A549 (cell line): ENCODE data around the gene NLRP1. TPM values are rescaled to one million over a fixed set of nuclear protein-coding genes. Genes with fewer than 3 reads are reported as not detected.

Experiments
- ATAC-seq, 2 experiments: fragments of 200-7000 bp in 1 of 2; fragments of >200 bp in 1 of 2; cut with Nextera tagmentation in 1 of 2; cut with Tn5 transposase in 1 of 2; 3 replicates each; pipeline versions ENCODE4 v1.8.0 to v1.9.1; 2018 to 2020; ENCODE audit warnings: mild to moderate bottlenecking in 1 of 2, moderate library complexity in 1 of 2
- CTCF ChIA-PET: fragments of 300-600 bp; sonication (Branson Sonifier 250); formaldehyde crosslinking; extraction: SDS; loops from one replicate; lab custom pipeline; 2021; ENCODE audit warnings: antibody characterized with exemption, inconsistent platforms; lab: Yijun Ruan, JAX
- POLR2A ChIA-PET: fragments of 350-600 bp; formaldehyde crosslinking; extraction: SDS; loops from one replicate; lab custom pipeline; 2021; ENCODE audit warnings: antibody characterized with exemption, inconsistent platforms; lab: Yijun Ruan, JAX
- DNase-seq, 2 experiments: peaks; one replicate each; pipeline versions ENCODE4 v3.0.0 to v3.0.0-alpha.2; 2011 to 2016; ENCODE audit warnings: low read depth in 1 of 2, low spot score in 1 of 2
- FAIRE-seq: peaks from 2 replicates; lab custom pipeline; 2011; peaks lifted over from hg19 to GRCh38; lab: Jason Lieb, UNC
- H3K27ac ChIP-seq, 2 experiments: fragments of >200 bp; sonication (Bioruptor Twin); formaldehyde crosslinking; 3 replicates each; pipeline ENCODE4 v1.5.1; 2016 to 2017
- H3K4me1 ChIP-seq: fragments of >200 bp; sonication (Bioruptor Twin); formaldehyde crosslinking; 3 replicates; pipeline ENCODE4 v1.6.1; 2016
- H3K4me2 ChIP-seq: fragments of >200 bp; sonication (Bioruptor Twin); formaldehyde crosslinking; 3 replicates; pipeline ENCODE4 v1.6.1; 2016
- H3K4me3 ChIP-seq: fragments of >200 bp; sonication (Bioruptor Twin); formaldehyde crosslinking; 3 replicates; pipeline ENCODE4 v1.5.1; 2016
- H3K9me3 ChIP-seq: fragments of >200 bp; sonication (Bioruptor Twin); formaldehyde crosslinking; 3 replicates; pipeline ENCODE4 v1.6.1; 2016
- CBX2 ChIP-seq: fragments of 200-600 bp; sonication (generic); IDR thresholded peaks from 2 replicates; pipeline ENCODE4 v1.6.1; 2016; ENCODE audit warnings: low read depth, mild to moderate bottlenecking, borderline replicate concordance
- CBX8 ChIP-seq: fragments of 200-600 bp; sonication (generic); IDR thresholded peaks from 2 replicates; pipeline ENCODE4 v1.6.1; 2016
- FOSL2 ChIP-seq, 2 experiments: fragments of 450-650 bp in 1 of 2; fragments of >200 bp in 1 of 2; sonication (Bioruptor Twin) in 1 of 2; formaldehyde crosslinking; IDR thresholded peaks; 2 replicates each; pipeline versions ENCODE4 v1.5.0 to v1.6.1; 2016 to 2020; ENCODE audit warnings: mild to moderate bottlenecking in 1 of 2, moderate library complexity in 1 of 2
- HEYL ChIP-seq: fragments of 250-450 bp; sonication (Bioruptor Pico); IDR thresholded peaks from 2 replicates; pipeline ENCODE4 v1.8.0; 2021; ENCODE audit warnings: mild to moderate bottlenecking, moderate library complexity
- HOXA7 ChIP-seq: fragments of 250-450 bp; sonication (Bioruptor Pico); IDR thresholded peaks from 2 replicates; pipeline ENCODE4 v1.5.0; 2020; ENCODE audit warnings: mild to moderate bottlenecking, moderate library complexity
- JUNB ChIP-seq: fragments of >200 bp; sonication (Bioruptor Twin); formaldehyde crosslinking; IDR thresholded peaks from 2 replicates; pipeline ENCODE4 v1.6.1; 2016
- KDM5A ChIP-seq: fragments of 200-600 bp; sonication (generic); IDR thresholded peaks from 2 replicates; pipeline ENCODE4 v1.6.1; 2016; ENCODE audit warnings: antibody characterized with exemption, mild to moderate bottlenecking
- MAFK ChIP-seq: fragments of 450-650 bp; IDR thresholded peaks from 2 replicates; pipeline ENCODE4 v1.6.1; 2014; ENCODE audit not compliant: partially characterized antibody
- NR3C1 ChIP-seq: fragments of >200 bp; sonication (Bioruptor Twin); formaldehyde crosslinking; IDR thresholded peaks from 3 replicates; pipeline ENCODE4 v1.6.1; 2017
- POLR2AphosphoS2 ChIP-seq: conservative IDR thresholded peaks from 2 replicates; pipeline ENCODE4 v1.6.1; 2012; ENCODE audit warnings: low read length, improper control_type of control experiment, inconsistent platforms
- RCOR1 ChIP-seq: fragments of 150-350 bp; IDR thresholded peaks from 2 replicates; pipeline ENCODE4 v1.6.1; 2014; ENCODE audit warnings: antibody characterized with exemption, low read length, low read depth
- RFX5 ChIP-seq: fragments of 450-650 bp; IDR thresholded peaks from 2 replicates; pipeline ENCODE4 v1.7.1; 2014; ENCODE audit warnings: antibody characterized with exemption, mild to moderate bottlenecking, moderate library complexity
- TFCP2L1 ChIP-seq: fragments of 250-450 bp; sonication (Bioruptor Pico); IDR thresholded peaks from 2 replicates; pipeline ENCODE4 v1.5.0; 2021; ENCODE audit warnings: mild to moderate bottlenecking
- TP53 ChIP-seq: fragments of 250-450 bp; sonication (Bioruptor Pico); IDR thresholded peaks from 2 replicates; pipeline ENCODE4 v1.5.0; 2021; ENCODE audit warnings: mild to moderate bottlenecking, moderate library complexity
- ZC3H11A ChIP-seq: fragments of 450-650 bp; IDR thresholded peaks from 2 replicates; pipeline ENCODE4 v1.6.1; 2014; ENCODE audit warnings: antibody characterized with exemption, mild to moderate bottlenecking
- ZFP36 ChIP-seq: fragments of 450-650 bp; IDR thresholded peaks from 2 replicates; pipeline ENCODE4 v1.6.1; 2014; ENCODE audit warnings: borderline replicate concordance; ENCODE audit not compliant: partially characterized antibody
- ZNF302 ChIP-seq: fragments of 250-450 bp; sonication (Bioruptor Pico); IDR thresholded peaks from 2 replicates; pipeline ENCODE4 v1.9.0; 2021; ENCODE audit warnings: inconsistent platforms, mild to moderate bottlenecking, moderate library complexity
- ZSCAN20 ChIP-seq: fragments of 250-450 bp; sonication (Bioruptor Pico); IDR thresholded peaks from 2 replicates; pipeline ENCODE4 v1.8.0; 2022; ENCODE audit warnings: mild to moderate bottlenecking, moderate library complexity
- WGBS: methylation state at CpG from one replicate; pipeline ENCODE4 v1.1.6; 2017; ENCODE audit errors: missing lambda C conversion rate; 5-methylcytosine and 5-hydroxymethylcytosine counted together
- polyA plus RNA-seq, 4 experiments: library from polyadenylated mRNA; depleted of rRNA in 3 of 4; stranded (reverse); fragments of >200 nt; fragmentation: RNase III in 1 of 4; extraction: RNeasy Plus Mini Kit Qiagen cat#74134 plus additional on column Dnase treatment in 1 of 4; gene quantifications; 2 replicates in 3 of 4; 3 replicates in 1 of 4; pipeline ENCODE4 v1.2.3, GENCODE V29; 2011 to 2017
- TF ChIP-seq, protein P1 (sequence below): fragments of >200 bp; sonication (Bioruptor Twin); formaldehyde crosslinking; IDR thresholded peaks from 3 replicates; pipeline ENCODE4 v1.6.1; 2016
- TF ChIP-seq, protein P2 (sequence below): fragments of >200 bp; sonication (Bioruptor Twin); formaldehyde crosslinking; IDR thresholded peaks from 2 replicates; pipeline ENCODE4 v1.6.1; 2016
- TF ChIP-seq, protein P3 (sequence below): fragments of >200 bp; sonication (Bioruptor Twin); formaldehyde crosslinking; IDR thresholded peaks from 3 replicates; pipeline ENCODE4 v1.5.1; 2016
- TF ChIP-seq, protein P4 (sequence below): IDR thresholded peaks from 2 replicates; pipeline ENCODE4 v1.6.1; 2012

NLRP1 gene
- polyA plus RNA-seq, 2 of the 4 experiments (the other 2 are of a cell fraction), result 1.1 to 4.4 TPM

- H3K9me3 ChIP-seq, result no peaks in the 10 kb centered on the region
- H3K4me3 ChIP-seq, result no peak overlapping the region
- no peak overlapping the region for H3K4me2 ChIP-seq
- ChIA-PET POLR2A (interaction anchor here (0.6 to 1.9 kb wide), 3 partner anchors 9 to 35 kb away, joined by 3 to 11 read pairs (median 4); partner anchors contain the start of genes DERL2 and MIS12), CTCF (interaction anchor here (0.6 to 1.1 kb wide), 3 partner anchors 10 to 72 kb away, joined by 3 to 5 read pairs (median 3); a partner anchor contains a TSS)
- WGBS, result 89% methylated on average over 10 of the region's 10 CpGs
- peaks cover 19% of the 10 kb centered on the region for H3K4me1 ChIP-seq
- peak overlapping the region in 1 of 2 experiments; percentile 76; a peak in 2 of 6 replicates for H3K27ac ChIP-seq
- no peak for ATAC-seq
- DNase-seq, result no peak
- no peak for FAIRE-seq
- TF ChIP-seq MAFK (no peak), ZFP36 (no peak), FOSL2 (IDR thresholded peaks at IDR 0.05) (no peak), FOSL2 (CRISPR knock-in tag; IDR thresholded peaks at IDR 0.05) (no peak), ZSCAN20 (CRISPR knock-in tag) (no peak), CBX2 (no peak), TFCP2L1 (no peak), CBX8 (no peak), NR3C1 (no peak)
- TF ChIP-seq, protein P1, sequence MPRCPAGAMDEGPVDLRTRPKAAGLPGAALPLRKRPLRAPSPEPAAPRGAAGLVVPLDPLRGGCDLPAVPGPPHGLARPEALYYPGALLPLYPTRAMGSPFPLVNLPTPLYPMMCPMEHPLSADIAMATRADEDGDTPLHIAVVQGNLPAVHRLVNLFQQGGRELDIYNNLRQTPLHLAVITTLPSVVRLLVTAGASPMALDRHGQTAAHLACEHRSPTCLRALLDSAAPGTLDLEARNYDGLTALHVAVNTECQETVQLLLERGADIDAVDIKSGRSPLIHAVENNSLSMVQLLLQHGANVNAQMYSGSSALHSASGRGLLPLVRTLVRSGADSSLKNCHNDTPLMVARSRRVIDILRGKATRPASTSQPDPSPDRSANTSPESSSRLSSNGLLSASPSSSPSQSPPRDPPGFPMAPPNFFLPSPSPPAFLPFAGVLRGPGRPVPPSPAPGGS, result no peak
- TF ChIP-seq, protein P2, sequence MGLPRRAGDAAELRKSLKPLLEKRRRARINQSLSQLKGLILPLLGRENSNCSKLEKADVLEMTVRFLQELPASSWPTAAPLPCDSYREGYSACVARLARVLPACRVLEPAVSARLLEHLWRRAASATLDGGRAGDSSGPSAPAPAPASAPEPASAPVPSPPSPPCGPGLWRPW, result no peak
- TF ChIP-seq, protein P3, sequence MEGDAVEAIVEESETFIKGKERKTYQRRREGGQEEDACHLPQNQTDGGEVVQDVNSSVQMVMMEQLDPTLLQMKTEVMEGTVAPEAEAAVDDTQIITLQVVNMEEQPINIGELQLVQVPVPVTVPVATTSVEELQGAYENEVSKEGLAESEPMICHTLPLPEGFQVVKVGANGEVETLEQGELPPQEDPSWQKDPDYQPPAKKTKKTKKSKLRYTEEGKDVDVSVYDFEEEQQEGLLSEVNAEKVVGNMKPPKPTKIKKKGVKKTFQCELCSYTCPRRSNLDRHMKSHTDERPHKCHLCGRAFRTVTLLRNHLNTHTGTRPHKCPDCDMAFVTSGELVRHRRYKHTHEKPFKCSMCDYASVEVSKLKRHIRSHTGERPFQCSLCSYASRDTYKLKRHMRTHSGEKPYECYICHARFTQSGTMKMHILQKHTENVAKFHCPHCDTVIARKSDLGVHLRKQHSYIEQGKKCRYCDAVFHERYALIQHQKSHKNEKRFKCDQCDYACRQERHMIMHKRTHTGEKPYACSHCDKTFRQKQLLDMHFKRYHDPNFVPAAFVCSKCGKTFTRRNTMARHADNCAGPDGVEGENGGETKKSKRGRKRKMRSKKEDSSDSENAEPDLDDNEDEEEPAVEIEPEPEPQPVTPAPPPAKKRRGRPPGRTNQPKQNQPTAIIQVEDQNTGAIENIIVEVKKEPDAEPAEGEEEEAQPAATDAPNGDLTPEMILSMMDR, result no peak
- TF ChIP-seq, protein P4, sequence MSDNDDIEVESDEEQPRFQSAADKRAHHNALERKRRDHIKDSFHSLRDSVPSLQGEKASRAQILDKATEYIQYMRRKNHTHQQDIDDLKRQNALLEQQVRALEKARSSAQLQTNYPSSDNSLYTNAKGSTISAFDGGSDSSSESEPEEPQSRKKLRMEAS, result no peak
These were observed 69.3 kb downstream of the NLRP1 start for GRCh38 chr17:5514976-5515375.

DNA sequence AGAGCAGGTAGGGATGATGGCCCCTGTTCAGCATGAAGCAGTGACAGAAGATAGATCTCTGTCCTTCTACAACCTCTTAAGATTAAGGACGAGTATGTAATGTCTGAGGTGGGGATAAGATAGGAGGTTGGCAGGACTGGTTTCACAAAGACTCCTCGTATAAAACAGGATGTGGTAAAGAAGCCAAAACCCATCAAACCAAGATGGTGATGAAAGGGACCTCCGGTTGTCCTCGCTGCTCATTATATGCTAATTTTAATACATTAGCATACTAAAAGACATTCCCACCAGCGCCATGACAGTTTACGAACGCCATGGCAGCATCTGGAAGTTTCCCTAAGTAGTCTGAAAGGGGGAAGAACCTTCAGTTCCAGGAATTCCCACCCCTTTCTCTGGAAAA is 70.7 kb downstream of the NLRP1 start:
- 53% methylated on average over 7 of the region's 7 CpGs for WGBS
- Histone ChIP-seq H3K4me3 (no peak overlapping the region), H3K9me3 (no peaks in the 10 kb centered on the region), H3K4me2 (no peak overlapping the region), H3K4me1 (peaks cover 19% of the 10 kb centered on the region), H3K27ac (no peak overlapping the region)
- CTCF ChIA-PET, result no interaction called here
- TF ChIP-seq ZNF302 (CRISPR knock-in tag) (no peak), NR3C1 (no peak), TFCP2L1 (no peak), KDM5A (no peak), FOSL2 (IDR thresholded peaks at IDR 0.05) (no peak), FOSL2 (CRISPR knock-in tag; IDR thresholded peaks at IDR 0.05) (no peak), HOXA7 (CRISPR knock-in tag) (no peak), HEYL (CRISPR knock-in tag) (no peak)
- TF ChIP-seq, protein P1, result no peak
- ATAC-seq (no peak), FAIRE-seq (peak; percentile 77), DNase-seq (no peak)
- POLR2A ChIA-PET, result no interaction called here

DNA sequence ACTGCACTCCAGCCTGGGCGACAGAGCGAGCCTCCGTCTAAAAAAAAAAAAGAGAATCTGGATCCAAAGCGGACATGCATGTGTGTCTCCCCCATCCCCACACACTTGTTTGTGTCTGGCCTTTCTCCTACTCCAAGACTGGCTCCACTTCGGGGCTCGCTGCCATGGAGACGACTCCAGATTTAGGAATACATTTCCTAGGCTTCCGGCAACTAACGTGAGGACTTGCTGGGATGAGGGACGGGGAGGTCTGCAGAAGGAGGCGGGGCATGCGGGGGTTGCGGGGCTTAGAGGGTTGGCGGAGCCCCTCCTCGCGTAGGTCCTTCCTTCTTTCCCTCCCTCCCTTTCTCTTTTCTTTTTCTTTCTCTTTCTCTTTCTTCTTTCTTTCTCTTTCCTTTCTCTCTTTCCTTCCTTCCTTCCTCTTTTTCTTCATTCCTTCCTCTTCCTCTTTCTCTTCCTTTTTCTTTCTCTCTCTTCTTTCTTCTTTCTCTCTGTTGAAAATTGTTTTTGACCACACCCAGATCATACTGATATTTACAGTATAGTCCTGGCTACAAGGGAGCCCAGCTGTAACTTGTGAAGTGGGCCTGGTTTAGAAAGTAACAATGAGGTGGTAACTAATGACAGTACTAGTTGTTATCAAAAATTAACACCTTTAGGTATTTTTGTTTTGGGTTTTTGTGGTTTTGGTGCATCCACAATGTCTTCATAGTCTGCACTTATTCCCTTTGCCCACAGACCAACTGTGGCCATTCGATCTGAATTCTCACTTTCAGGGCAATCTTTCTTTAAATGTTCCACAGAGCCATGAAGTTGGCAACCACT is 72.7 kb downstream of the NLRP1 start:
- Histone ChIP-seq H3K9me3 (no peaks in the 10 kb centered on the region), H3K4me2 (no peak overlapping the region), H3K4me1 (peaks cover 14% of the 10 kb centered on the region), H3K27ac (no peak overlapping the region)
- WGBS, result 73% methylated on average over 17 of the region's 17 CpGs
- POLR2A ChIA-PET, result no interaction called here
- TF ChIP-seq JUNB (no peak), TP53 (CRISPR knock-in tag) (no peak), TFCP2L1 (no peak), CBX2 (no peak), ZFP36 (no peak), RCOR1 (no peak), POLR2AphosphoS2 (no peak), HEYL (CRISPR knock-in tag) (no peak), RFX5 (no peak), MAFK (no peak), ZC3H11A (no peak)
- TF ChIP-seq, all 56 proteins: peak for 0
- CTCF ChIA-PET, result interaction anchor here (1.1 kb wide), 1 partner anchor 12 kb away, joined by 3 read pairs; no protein-coding TSS in a partner anchor
- DNase-seq (no peak), FAIRE-seq (no peak), ATAC-seq (no peak)
- no peak overlapping the region for H3K4me3 ChIP-seq
